Keratinocyte (primary cell): Measurements from ENCODE around the gene KLHL33. TPM values are rescaled to one million over a fixed set of nuclear protein-coding genes. Genes with fewer than 3 reads are reported as not detected.

Experiments
- DNase-seq: peaks from one replicate; pipeline ENCODE4 v3.0.0-alpha.2; 2011; ENCODE audit warnings: low read depth, missing footprints, low spot score
- FAIRE-seq: peaks from 2 replicates; lab custom pipeline; 2011; peaks lifted over from hg19 to GRCh38; lab: Jason Lieb, UNC
- H2AFZ ChIP-seq: 2 replicates; pipeline ENCODE4 v1.6.0; 2012; ENCODE audit warnings: low read length, control low read depth, inconsistent platforms; ENCODE audit not compliant: control insufficient read depth
- H3K27ac ChIP-seq: 2 replicates; pipeline ENCODE4 v1.5.1; 2011; ENCODE audit warnings: low read length; ENCODE audit not compliant: control insufficient read depth, insufficient read depth
- H3K27me3 ChIP-seq: 3 replicates; pipeline ENCODE4 v1.6.0; 2011; ENCODE audit warnings: low read length; ENCODE audit not compliant: control insufficient read depth, insufficient read depth; ENCODE audit errors: extremely low read depth
- H3K36me3 ChIP-seq, 2 experiments: 2 replicates in 1 of 2; 3 replicates in 1 of 2; pipeline ENCODE4 v1.5.1; 2011; ENCODE audit warnings: low read length in 2 of 2, mild to moderate bottlenecking in 1 of 2; ENCODE audit not compliant: control insufficient read depth in 2 of 2, insufficient read depth in 2 of 2; ENCODE audit errors: extremely low read depth in 1 of 2
- H3K4me1 ChIP-seq: 3 replicates; pipeline ENCODE4 v1.5.1; 2011; ENCODE audit warnings: low read length; ENCODE audit not compliant: control insufficient read depth, insufficient read depth; ENCODE audit errors: extremely low read depth
- H3K4me2 ChIP-seq: 3 replicates; pipeline ENCODE4 v1.6.0; 2011; ENCODE audit warnings: low read depth, low read length; ENCODE audit not compliant: control insufficient read depth, insufficient read depth; ENCODE audit errors: extremely low read depth
- H3K4me3 ChIP-seq, 3 experiments: fragments of 200-600 bp in 1 of 3; sonication (generic) in 1 of 3; 2 replicates in 2 of 3; 3 replicates in 1 of 3; pipeline ENCODE4 v1.5.1; 2011 to 2016; ENCODE audit warnings: low read length in 3 of 3, mild to moderate bottlenecking in 3 of 3, control low read depth in 2 of 3, inconsistent platforms in 1 of 3, low read depth in 1 of 3, mixed read lengths in 1 of 3, mixed run types in 1 of 3, moderate library complexity in 1 of 3; ENCODE audit not compliant: control insufficient read depth in 2 of 3, insufficient read depth in 2 of 3; ENCODE audit errors: extremely low read depth in 1 of 3
- H3K79me2 ChIP-seq: 2 replicates; pipeline ENCODE4 v1.6.0; 2012; ENCODE audit warnings: low read length; ENCODE audit not compliant: control insufficient read depth, insufficient read depth
- H3K9ac ChIP-seq: 3 replicates; pipeline ENCODE4 v1.6.0; 2011; ENCODE audit warnings: low read length; ENCODE audit not compliant: control insufficient read depth, insufficient read depth; ENCODE audit errors: extremely low read depth
- H3K9me1 ChIP-seq: 3 replicates; pipeline ENCODE4 v1.6.0; 2011; ENCODE audit warnings: low read length; ENCODE audit not compliant: control insufficient read depth, insufficient read depth; ENCODE audit errors: extremely low read depth
- H3K9me3 ChIP-seq: 2 replicates; pipeline ENCODE4 v1.5.1; 2012; ENCODE audit warnings: low read depth, low read length; ENCODE audit not compliant: control insufficient read depth
- H4K20me1 ChIP-seq: 3 replicates; pipeline ENCODE4 v1.6.0; 2011; ENCODE audit warnings: low read length; ENCODE audit not compliant: control insufficient read depth, insufficient read depth; ENCODE audit errors: extremely low read depth
- EZH2 ChIP-seq: IDR thresholded peaks from one replicate; pipeline ENCODE4 v1.6.1; 2012; ENCODE audit warnings: inconsistent platforms, mild to moderate bottlenecking, low read length, moderate library complexity
- dilution Hi-C: fragments of 300-500 bp; cut with MboI; formaldehyde crosslinking; loops from one replicate; pipeline ENCODE4 v1.7.0; 2020; ENCODE audit warnings: low sequenced_read_pairs; ENCODE audit not compliant: extremely low pct_ligation_motif_present
- polyA plus RNA-seq, 5 experiments: library from polyadenylated mRNA; depleted of rRNA in 3 of 5; stranded (reverse) in 3 of 5; stranded (forward) in 1 of 5; unstranded in 1 of 5; fragments of >200 nt; gene quantifications; 1 replicate in 1 of 5; 2 replicates in 3 of 5; 3 replicates in 1 of 5; pipeline versions ENCODE4 v1.2.1 to v1.2.3, GENCODE V29; 2011 to 2012; ENCODE audit warnings: missing spikeins in 2 of 5, low read depth in 1 of 5, low replicate concordance in 1 of 5
- TF ChIP-seq, protein P1 (sequence below), 3 experiments: IDR thresholded peaks in 1 of 3; conservative IDR thresholded peaks in 1 of 3; optimal IDR thresholded peaks in 1 of 3; 2 replicates in 2 of 3; 3 replicates in 1 of 3; pipeline versions ENCODE3 to v1.5.1; 2011; ENCODE audit warnings: low read length in 3 of 3, mild to moderate bottlenecking in 3 of 3, moderate library complexity in 2 of 3, control low read depth in 1 of 3, inconsistent platforms in 1 of 3; ENCODE audit not compliant: insufficient read depth in 2 of 3; ENCODE audit errors: extremely low read depth in 1 of 3

KLHL33 gene
- polyA plus RNA-seq, 1 donor (not counting 4 experiments of a cell fraction or from before 2014, with no cell fraction given): not detected

DNA sequence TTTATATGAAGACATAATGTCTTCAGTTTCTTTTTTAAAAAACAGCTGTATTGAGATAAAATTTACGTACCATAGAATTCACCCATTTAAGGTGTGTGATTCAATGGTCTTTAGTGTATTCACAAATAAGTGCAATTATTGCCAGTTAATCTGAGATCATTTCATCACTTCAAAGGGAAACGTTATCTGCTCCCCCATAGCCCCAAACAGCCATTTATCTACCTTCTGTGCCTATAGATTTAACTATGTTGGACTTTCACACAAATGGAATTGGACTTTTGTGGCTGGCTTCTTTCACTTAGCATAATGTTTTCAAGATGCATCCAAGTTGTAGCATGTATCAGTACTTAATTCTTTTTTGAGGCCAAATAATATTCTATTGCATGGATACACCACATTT lies 42.9 kb upstream of the KLHL33 start:
- H3K36me3 ChIP-seq: peaks cover 25 to 44% of the 10 kb centered on the region in 2 experiments
- no peak overlapping the region for H3K27ac ChIP-seq
- TF ChIP-seq, protein P1, sequence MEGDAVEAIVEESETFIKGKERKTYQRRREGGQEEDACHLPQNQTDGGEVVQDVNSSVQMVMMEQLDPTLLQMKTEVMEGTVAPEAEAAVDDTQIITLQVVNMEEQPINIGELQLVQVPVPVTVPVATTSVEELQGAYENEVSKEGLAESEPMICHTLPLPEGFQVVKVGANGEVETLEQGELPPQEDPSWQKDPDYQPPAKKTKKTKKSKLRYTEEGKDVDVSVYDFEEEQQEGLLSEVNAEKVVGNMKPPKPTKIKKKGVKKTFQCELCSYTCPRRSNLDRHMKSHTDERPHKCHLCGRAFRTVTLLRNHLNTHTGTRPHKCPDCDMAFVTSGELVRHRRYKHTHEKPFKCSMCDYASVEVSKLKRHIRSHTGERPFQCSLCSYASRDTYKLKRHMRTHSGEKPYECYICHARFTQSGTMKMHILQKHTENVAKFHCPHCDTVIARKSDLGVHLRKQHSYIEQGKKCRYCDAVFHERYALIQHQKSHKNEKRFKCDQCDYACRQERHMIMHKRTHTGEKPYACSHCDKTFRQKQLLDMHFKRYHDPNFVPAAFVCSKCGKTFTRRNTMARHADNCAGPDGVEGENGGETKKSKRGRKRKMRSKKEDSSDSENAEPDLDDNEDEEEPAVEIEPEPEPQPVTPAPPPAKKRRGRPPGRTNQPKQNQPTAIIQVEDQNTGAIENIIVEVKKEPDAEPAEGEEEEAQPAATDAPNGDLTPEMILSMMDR (optimal IDR thresholded peaks at IDR 0.05 in 1 of 3, IDR thresholded peaks at IDR 0.05 in 1 of 3, conservative IDR thresholded peaks at IDR 0.05 in 1 of 3; ENCODE audit: extremely low read depth in 1 of 3, insufficient read depth in 2 of 3, low read length in 3 of 3): no peak
- TF ChIP-seq EZH2: no peak
- H3K9me1 ChIP-seq: peaks cover 4% of the 10 kb centered on the region
- peaks cover 6% of the 10 kb centered on the region for H3K79me2 ChIP-seq
- peaks cover 7% of the 10 kb centered on the region for H4K20me1 ChIP-seq
- no peak overlapping the region for H3K4me3 ChIP-seq
- no peaks in the 10 kb centered on the region for H3K27me3 ChIP-seq
- H3K9me3 ChIP-seq: no peaks in the 10 kb centered on the region
- no peak overlapping the region for H3K9ac ChIP-seq
- dilution Hi-C loops: no loop called here
- no peak for DNase-seq
- no peak for FAIRE-seq
- H3K4me1 ChIP-seq: peaks cover 17% of the 10 kb centered on the region
- H3K4me2 ChIP-seq: no peak overlapping the region
- no peak overlapping the region for H2AFZ ChIP-seq

DNA sequence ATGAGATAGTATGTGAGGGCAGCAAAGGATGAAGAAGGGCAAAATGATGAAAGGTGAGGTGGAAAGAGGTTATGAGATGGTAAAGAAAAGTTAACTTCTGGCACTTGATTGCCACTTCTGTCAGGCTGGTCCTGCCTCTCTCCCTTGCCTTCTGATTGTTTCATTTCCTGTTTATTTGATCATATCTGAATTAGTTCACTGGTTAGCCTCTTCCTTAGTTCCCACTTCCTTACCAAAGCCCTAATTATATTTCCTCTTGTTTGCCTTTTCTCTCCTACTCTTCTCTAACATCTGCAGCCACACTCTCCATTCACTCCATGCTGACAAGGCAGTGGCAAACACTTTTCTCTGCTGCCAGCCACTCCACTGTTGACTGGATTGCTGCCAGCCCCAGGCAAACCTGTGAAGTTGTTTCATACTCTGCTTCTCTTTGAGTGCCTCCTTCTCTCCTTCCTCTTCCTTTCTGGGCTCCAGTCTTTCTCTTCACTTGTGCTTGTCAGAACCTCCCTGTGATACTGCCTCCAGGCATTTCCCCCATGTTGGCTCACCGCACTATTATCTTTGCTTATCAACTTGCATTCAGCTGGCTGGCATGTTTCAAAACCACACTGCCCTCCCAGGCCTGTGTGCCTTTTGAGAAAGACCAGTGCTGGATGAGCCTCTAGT lies 41.4 kb upstream of the KLHL33 start:
- Histone ChIP-seq H2AFZ (no peak overlapping the region), H3K27ac (peak overlapping the region; percentile 10), H3K79me2 (peaks cover 20% of the 10 kb centered on the region), H3K4me2 (no peak overlapping the region), H3K36me3 (peaks cover 28 to 57% of the 10 kb centered on the region in 2 experiments), H3K9ac (no peak overlapping the region), H3K4me1 (peaks cover 18% of the 10 kb centered on the region), H3K4me3 (no peak overlapping the region), H4K20me1 (peaks cover 7% of the 10 kb centered on the region), H3K9me1 (peaks cover 4% of the 10 kb centered on the region), H3K9me3 (no peaks in the 10 kb centered on the region), H3K27me3 (no peaks in the 10 kb centered on the region)
- DNase-seq: no peak
- dilution Hi-C loops: no loop called here
- TF ChIP-seq, protein P1 (optimal IDR thresholded peaks at IDR 0.05 in 1 of 3, IDR thresholded peaks at IDR 0.05 in 1 of 3, conservative IDR thresholded peaks at IDR 0.05 in 1 of 3; ENCODE audit: extremely low read depth in 1 of 3, insufficient read depth in 2 of 3, low read length in 3 of 3): no peak
- no peak for TF ChIP-seq EZH2
- FAIRE-seq: peak; percentile 20
